ENCODE results near the gene MEF2C.

DNA sequence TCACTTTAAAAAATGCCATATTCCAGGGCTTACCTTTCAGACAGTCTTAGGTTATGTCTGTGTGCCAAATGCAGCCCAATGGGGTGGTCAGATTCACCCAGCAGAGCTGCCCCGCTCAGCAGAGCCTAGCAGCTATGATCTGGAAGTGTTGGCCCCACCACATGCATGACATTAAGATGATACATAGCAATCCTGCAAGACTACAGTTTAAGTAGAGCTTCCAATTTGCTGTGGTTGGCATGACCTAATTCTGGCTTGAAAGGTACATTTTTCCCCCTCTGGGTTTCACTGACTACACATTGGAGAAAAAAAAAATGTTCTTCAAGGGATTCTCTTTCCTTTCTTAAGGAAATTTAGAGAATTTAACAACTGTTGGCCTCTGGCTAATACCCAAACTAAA lies 22.5 kb downstream of the MEF2C start:
- TF ChIP-seq, protein P1, sequence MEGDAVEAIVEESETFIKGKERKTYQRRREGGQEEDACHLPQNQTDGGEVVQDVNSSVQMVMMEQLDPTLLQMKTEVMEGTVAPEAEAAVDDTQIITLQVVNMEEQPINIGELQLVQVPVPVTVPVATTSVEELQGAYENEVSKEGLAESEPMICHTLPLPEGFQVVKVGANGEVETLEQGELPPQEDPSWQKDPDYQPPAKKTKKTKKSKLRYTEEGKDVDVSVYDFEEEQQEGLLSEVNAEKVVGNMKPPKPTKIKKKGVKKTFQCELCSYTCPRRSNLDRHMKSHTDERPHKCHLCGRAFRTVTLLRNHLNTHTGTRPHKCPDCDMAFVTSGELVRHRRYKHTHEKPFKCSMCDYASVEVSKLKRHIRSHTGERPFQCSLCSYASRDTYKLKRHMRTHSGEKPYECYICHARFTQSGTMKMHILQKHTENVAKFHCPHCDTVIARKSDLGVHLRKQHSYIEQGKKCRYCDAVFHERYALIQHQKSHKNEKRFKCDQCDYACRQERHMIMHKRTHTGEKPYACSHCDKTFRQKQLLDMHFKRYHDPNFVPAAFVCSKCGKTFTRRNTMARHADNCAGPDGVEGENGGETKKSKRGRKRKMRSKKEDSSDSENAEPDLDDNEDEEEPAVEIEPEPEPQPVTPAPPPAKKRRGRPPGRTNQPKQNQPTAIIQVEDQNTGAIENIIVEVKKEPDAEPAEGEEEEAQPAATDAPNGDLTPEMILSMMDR (IDR thresholded peaks at IDR 0.05; ENCODE audit: low read depth, low read length, missing input control) = no peak
- no peak for TF ChIP-seq GABPA (IDR thresholded peaks at IDR 0.05 in 1 of 2, conservative IDR thresholded peaks at IDR 0.05 in 1 of 2)
- TF ChIP-seq YY1 (IDR thresholded peaks at IDR 0.05) = no peak
- TF ChIP-seq, protein P2, sequence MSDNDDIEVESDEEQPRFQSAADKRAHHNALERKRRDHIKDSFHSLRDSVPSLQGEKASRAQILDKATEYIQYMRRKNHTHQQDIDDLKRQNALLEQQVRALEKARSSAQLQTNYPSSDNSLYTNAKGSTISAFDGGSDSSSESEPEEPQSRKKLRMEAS (IDR thresholded peaks at IDR 0.05) = no peak
- TF ChIP-seq SP1 (IDR thresholded peaks at IDR 0.05) = no peak
- TF ChIP-seq RAD21 (IDR thresholded peaks at IDR 0.05) = no peak
- TF ChIP-seq, protein P3, sequence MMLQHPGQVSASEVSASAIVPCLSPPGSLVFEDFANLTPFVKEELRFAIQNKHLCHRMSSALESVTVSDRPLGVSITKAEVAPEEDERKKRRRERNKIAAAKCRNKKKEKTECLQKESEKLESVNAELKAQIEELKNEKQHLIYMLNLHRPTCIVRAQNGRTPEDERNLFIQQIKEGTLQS (IDR thresholded peaks at IDR 0.05) = no peak
- TF ChIP-seq HNF4G (IDR thresholded peaks at IDR 0.05) = no peak
- TF ChIP-seq FOXA1 (IDR thresholded peaks at IDR 0.05) = no peak
